Right cardiac atrium (tissue), 5 donors: ENCODE measurements around the gene OST4. TPM values are rescaled to one million over a fixed set of nuclear protein-coding genes. Genes with fewer than 3 reads are reported as not detected.
A peak's percentile ranks its signal among the peaks of the same experiment; 100 is the strongest.

Experiments
- ATAC-seq, 2 donors: fragments of 200-7000 bp; cut with Tn5 transposase; one replicate each; pipeline versions ENCODE4 v1.8.0 to v1.9.1; 2020; ENCODE audit warnings: moderate library complexity in 2 of 2, mild to moderate bottlenecking in 1 of 2
- DNase-seq, 3 donors: peaks; one replicate each; pipeline ENCODE4 v3.0.0-alpha.2; 2020
- H3K27ac ChIP-seq: one replicate; pipeline ENCODE4 v1.5.1; 2013; ENCODE audit warnings: mild to moderate bottlenecking, low read length, control low read depth, moderate library complexity
- H3K27me3 ChIP-seq: one replicate; pipeline ENCODE4 v1.6.1; 2013; ENCODE audit not compliant: control insufficient read depth, insufficient read depth
- H3K4me1 ChIP-seq: one replicate; pipeline ENCODE4 v1.6.1; 2013; ENCODE audit warnings: low read length; ENCODE audit not compliant: control insufficient read depth, insufficient read depth
- H3K4me3 ChIP-seq: one replicate; pipeline ENCODE4 v1.5.1; 2013; ENCODE audit warnings: low read length, control low read depth
- H3K9me3 ChIP-seq: one replicate; pipeline ENCODE4 v1.6.1; 2013; ENCODE audit warnings: low read length; ENCODE audit not compliant: control insufficient read depth
- WGBS: extraction: QIAGEN DNeasy Blood & Tissue Kit; methylation state at CpG from one replicate; pipeline ENCODE4 v1.1.7; 2013; 5-methylcytosine and 5-hydroxymethylcytosine counted together
- intact Hi-C, 4 donors: fragments of 100-400 bp; cut with DNase I; formaldehyde crosslinking; loops; one replicate each; pipeline versions ENCODE4 v1.11.0 to v1.14.0; 2022 to 2023
- polyA plus RNA-seq: library from polyadenylated mRNA; stranded (reverse); fragments of 200-250 nt; gene quantifications from one replicate; pipeline ENCODE4 v1.2.3, GENCODE V29; 2013
- total RNA-seq, 4 donors: library from RNA; stranded (reverse); fragmentation: NEBNext Ultra II Directional; extraction: Animal tissue kit (Norgen Biotek cat#: 25700); gene quantifications; one replicate each; pipeline ENCODE4 v1.2.1, GENCODE V29; 2021
- donor health status: healthy with polysubstance abuse.
- donor health status: DM: no; HTN: yes; CAD: no.
- donor health status: DM: no; HTN: no; CAD: no.
- donor health status: DM: no; HTN: yes; CAD: no; lungs with severe emphysema.
- donor health status: DM: yes; HTN: yes; CAD: no.

The OST4 gene
- total and polyA plus RNA-seq, 5 donors: 372 to 872 (median 484) TPM

DNA sequence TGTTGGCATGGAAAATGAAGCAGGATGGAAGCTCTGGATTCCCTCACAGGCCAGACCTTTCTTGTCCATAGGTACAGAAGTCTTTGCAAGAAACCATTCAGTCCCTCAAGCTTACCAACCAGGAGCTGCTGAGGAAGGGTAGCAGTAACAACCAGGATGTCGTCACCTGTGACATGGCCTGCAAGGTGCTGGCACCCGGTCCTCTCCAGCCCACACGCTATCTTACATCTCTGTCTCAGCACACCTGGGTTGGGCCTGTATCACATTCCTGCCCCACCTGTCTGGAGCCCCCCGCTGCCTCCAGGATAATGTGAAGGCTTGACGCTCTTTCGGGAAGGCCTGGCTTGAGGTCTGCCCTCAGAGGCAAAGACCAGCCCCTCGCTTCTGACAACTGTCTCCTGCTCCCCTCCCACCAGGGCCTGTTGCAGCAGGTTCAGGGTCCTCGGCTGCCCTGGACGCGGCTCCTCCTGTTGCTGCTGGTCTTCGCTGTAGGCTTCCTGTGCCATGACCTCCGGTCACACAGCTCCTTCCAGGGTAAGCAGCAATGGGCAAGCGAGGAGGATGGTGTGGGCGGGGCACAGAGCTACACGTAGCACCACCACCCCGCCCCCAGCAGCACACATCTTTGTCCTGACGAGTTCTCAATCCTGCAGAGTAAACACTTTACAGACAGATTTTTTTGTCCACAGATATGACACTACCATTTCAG is 32.7 kb downstream of the OST4 start:
- intact Hi-C loops: loop anchor here in 2 of 4 donors (10.0 kb wide), 1 partner anchor 46 kb away; the partner anchor contains the start of gene KHK (in 2 of the 2)
- no peak for DNase-seq
- no peak for ATAC-seq
- H3K4me3 ChIP-seq: no peak overlapping the region
- no peaks in the 10 kb centered on the region for H3K27me3 ChIP-seq
- H3K27ac ChIP-seq: no peak overlapping the region
- WGBS: 81% methylated on average over 17 of the region's 17 CpGs
- H3K4me1 ChIP-seq: no peaks in the 10 kb centered on the region
- no peaks in the 10 kb centered on the region for H3K9me3 ChIP-seq

DNA sequence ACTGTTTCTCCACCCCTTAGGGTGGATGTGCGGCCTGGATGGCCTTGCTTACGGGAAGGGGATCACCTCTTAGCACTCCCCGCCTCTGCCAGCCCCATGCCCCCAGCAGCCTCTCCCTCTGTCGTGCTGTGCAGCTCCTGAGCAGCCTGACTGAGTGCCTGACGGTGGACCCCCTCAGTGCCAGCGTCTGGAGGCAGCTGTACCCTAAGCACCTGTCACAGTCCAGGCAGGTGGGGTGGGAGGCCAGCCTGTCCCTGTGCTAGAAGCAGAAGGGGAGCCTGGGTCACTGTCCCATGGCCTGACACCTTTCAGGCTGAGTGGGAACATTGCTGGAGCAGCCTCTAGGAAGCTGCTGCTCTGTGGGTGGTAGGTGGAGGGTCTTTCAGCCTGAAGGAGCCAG is 33.4 kb downstream of the OST4 start:
- H3K27ac ChIP-seq: no peak overlapping the region
- H3K4me1 ChIP-seq: no peaks in the 10 kb centered on the region
- 88% methylated on average over 6 of the region's 6 CpGs for WGBS
- H3K9me3 ChIP-seq: no peaks in the 10 kb centered on the region
- DNase-seq: no peak
- intact Hi-C loops: loop anchor here in 2 of 4 donors (10.0 kb wide), 1 partner anchor 47 kb away; the partner anchor contains the start of gene KHK (in 2 of the 2)
- no peaks in the 10 kb centered on the region for H3K27me3 ChIP-seq
- ATAC-seq: no peak
- H3K4me3 ChIP-seq: no peak overlapping the region

DNA sequence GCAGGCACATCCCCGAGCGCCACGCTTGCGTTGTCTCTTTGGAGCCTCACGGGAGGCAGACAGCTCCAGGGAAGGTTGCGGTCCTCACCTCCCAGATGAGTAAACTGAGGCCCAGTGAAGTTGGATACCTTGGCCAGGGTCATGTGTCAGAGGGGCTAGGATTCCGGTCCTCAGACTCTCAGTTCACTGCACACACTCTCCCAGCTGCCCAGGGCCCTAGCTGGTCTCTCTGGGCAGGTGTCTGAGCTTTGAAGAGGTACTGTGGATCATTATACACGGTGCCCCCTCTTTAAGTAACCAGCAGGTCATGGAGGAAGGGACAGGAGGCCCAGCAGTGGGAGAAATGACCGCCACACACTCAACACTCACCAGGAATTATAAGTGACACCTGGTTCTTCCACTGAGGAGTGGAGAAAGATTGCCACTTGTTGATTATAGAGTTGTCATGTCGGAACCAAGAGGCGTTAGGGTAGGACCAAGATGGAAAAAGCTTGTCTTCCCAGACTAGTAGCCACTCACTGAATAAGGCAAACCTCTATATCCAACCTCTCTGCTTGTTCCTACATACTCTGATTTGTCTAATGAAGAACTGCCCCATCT is 38.1 kb downstream of the OST4 start:
- Histone ChIP-seq H3K9me3 (no peaks in the 10 kb centered on the region), H3K27me3 (no peaks in the 10 kb centered on the region), H3K4me3 (peak overlapping the region; percentile 79), H3K27ac (peak overlapping the region; percentile 55), H3K4me1 (no peaks in the 10 kb centered on the region)
- ATAC-seq (peak; percentile 2 to 4), DNase-seq (no peak)
- WGBS: 6% methylated on average over 11 of the region's 11 CpGs
- intact Hi-C loops: loop anchor here in 3 of 4 donors (5.0 to 10.0 kb wide), 2 partner anchors 51 to 54 kb away; partner anchors contain the start of gene KHK (in 3 of the 3)

DNA sequence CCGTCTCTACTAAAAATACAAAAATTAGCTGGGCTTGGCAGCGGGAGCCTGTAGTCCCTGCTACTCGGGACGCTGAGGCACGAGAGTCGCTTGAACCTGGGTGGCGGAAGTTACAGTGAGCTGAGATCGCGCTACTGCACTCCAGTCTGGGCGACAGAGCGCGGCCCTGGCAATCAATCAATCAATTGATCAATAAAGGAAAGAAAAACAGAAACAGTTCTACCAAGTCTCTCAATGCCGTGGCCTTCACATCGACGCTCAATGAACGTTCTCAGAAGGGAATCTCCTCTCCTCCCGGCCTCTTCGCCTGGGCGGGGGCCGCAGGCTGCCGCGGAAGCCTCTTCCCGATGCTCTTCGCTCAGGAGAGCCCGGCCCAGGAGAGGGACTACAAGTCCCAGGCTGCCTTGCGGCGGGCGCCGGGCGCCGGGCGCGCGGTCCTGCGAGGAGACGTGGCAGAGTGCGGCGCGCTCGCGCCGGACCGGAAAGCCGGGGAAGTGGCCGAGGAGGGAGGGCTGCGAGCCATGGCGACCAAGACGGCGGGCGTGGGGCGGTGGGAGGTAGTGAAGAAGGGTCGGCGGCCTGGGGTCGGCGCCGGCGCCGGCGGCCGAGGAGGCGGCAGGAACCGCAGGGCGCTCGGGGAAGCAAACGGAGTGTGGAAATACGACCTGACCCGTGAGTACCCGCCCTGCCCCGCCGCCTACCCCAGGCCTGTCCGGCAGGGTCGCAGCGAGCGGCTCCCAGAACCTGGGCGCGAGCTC is 38.8 kb downstream of the OST4 start, which contains the start of gene TMEM214:
Gene TMEM214 (plus strand): TSS at position 471 of the 758 bp plus-strand sequence. CDS start 51 bp downstream, at position 522.
- intact Hi-C loops: loop anchor here in 3 of 4 donors (5.0 to 10.0 kb wide), 2 partner anchors 52 to 55 kb away; partner anchors contain the start of gene KHK (in 3 of the 3)
- Histone ChIP-seq H3K9me3 (no peaks in the 10 kb centered on the region), H3K4me3 (peak within 1 kb of the TSS; percentile 79), H3K4me1 (no peaks in the 10 kb centered on the region), H3K27ac (peak within 1 kb of the TSS; percentile 55), H3K27me3 (no peaks in the 10 kb centered on the region)
- under 1% methylated on average over 76 of the region's 76 CpGs for WGBS
- ATAC-seq: peak; percentile 98
- peak; percentile 93 to 97 (median 96) for DNase-seq

DNA sequence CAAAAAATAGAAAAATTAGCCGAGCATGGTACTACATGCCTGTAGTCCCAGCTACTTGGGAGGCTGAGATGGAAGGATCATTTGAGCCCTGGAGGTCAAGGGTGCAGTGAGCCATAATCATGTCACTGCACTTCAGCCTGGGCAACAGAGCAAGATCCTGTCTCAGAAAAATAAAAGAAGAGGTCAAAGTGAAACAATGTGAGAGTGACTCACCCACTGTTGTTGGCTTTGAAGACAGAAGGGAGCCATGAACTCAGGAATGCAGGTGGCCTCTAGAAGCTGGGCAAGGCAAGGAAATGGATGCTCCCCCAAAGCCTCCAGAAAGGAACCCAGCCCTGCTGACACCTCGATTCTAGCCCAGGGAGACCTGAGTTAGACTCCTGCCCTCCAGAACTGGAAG is 42.4 kb downstream of the OST4 start:
- ATAC-seq (no peak), DNase-seq (no peak)
- Histone ChIP-seq H3K4me3 (no peak overlapping the region), H3K27me3 (no peaks in the 10 kb centered on the region), H3K4me1 (no peaks in the 10 kb centered on the region), H3K27ac (no peak overlapping the region), H3K9me3 (no peaks in the 10 kb centered on the region)
- WGBS: 87% methylated on average over 2 of the region's 2 CpGs
- intact Hi-C loops: no loop called here

DNA sequence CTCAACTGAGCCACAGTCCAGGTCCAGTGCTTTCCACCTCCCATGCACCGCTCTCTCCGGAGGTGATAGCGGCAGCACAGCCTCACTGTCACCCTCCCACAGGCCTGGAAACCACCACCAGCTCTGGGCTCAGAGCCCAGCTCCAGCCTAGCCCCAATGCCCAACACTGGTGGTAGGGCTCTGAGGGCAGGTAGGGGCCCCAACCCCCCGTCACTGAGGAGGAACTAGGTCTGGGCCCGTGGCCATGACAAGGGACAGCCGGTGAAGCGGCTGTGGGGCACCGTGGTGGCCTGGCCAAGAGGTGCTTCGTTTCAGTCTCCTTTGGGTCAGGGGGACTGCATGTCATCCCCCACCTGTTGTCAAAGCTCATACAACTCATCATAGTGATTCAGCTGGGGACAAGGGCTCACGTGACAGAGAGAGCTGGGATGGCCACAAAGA is 44.2 kb downstream of the OST4 start:
- DNase-seq: no peak
- no peak for ATAC-seq
- intact Hi-C loops: no loop called here
- 87% methylated on average over 10 of the region's 10 CpGs for WGBS
- Histone ChIP-seq H3K27me3 (no peaks in the 10 kb centered on the region), H3K9me3 (no peaks in the 10 kb centered on the region), H3K27ac (no peak overlapping the region), H3K4me3 (no peak overlapping the region), H3K4me1 (no peaks in the 10 kb centered on the region)

DNA sequence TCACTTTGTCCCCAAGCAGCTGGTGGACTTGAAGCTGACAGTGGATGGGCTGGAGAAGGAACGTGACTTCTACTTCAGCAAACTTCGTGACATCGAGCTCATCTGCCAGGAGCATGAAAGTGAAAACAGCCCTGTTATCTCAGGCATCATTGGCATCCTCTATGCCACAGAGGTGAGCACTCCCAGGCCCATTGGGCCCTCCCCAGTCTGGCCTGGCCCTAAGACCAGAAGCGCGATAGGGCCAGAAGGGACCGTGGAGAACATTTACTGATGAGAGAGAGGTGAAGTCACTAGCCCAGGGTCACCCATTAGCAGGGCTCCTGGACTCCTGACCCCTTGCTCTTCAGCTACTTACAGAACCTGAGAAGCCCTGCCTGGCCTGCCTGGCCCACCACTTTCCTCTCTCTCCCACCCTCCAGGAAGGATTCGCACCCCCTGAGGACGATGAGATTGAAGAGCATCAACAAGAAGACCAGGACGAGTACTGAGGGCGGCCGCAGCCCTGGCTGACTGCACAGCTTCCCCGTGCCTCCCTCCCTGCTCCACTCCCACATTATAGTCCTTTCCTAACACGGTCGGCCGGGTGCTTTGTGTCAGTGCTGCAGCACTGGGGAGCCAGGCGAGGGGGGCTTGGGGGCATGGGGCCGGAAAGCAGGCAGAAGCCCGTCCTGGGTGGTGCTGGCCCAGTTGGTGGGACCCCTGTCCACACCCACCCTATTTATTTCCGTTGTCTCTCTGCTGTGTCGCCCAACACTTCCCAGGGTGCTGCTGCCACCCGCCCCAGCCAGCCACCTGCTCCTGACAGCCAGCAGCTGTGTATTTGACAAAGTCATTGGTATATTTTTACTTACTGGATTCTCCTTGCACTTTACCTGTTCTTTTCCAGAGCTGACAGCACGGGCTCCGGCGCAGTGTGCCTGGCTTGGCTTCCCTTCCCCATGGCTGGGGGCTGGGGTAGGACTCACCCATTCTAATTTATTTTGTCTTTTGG is 45.3 kb downstream of the OST4 start:
- Histone ChIP-seq H3K27me3 (no peaks in the 10 kb centered on the region), H3K9me3 (no peaks in the 10 kb centered on the region), H3K27ac (no peak overlapping the region), H3K4me3 (no peak overlapping the region), H3K4me1 (no peaks in the 10 kb centered on the region)
- 87% methylated on average over 24 of the region's 24 CpGs for WGBS
- intact Hi-C loops: no loop called here
- DNase-seq: no peak
- ATAC-seq: no peak

DNA sequence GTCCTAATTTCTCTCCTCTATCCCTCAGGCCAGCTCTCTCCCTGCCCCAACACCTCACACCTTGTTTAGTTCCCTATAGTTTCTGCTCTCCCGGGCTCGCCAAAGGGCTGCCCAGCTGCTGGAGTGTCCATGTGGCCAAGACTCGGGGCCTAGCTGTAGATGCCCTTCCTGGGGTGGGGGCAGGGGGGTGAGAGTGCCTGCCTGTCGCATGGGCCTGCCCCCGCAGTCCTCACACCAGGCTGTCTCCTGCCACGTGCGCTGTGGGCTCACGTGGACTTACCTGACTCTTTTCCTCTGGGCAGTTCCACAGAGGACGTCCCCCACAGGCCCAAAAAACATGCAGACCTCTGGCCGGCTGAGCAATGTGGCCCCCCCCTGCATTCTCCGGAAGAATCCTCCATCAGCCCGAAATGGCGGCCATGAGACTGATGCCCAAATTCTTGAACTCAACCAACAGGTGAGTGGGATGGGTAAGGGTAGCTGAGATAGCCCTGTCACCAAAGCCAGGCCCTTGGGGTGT is 46.1 kb downstream of the OST4 start:
- ATAC-seq: no peak
- no peak overlapping the region for H3K4me3 ChIP-seq
- no peaks in the 10 kb centered on the region for H3K4me1 ChIP-seq
- no peaks in the 10 kb centered on the region for H3K9me3 ChIP-seq
- WGBS: 94% methylated on average over 13 of the region's 13 CpGs
- no peaks in the 10 kb centered on the region for H3K27me3 ChIP-seq
- intact Hi-C loops: no loop called here
- no peak for DNase-seq
- H3K27ac ChIP-seq: no peak overlapping the region

DNA sequence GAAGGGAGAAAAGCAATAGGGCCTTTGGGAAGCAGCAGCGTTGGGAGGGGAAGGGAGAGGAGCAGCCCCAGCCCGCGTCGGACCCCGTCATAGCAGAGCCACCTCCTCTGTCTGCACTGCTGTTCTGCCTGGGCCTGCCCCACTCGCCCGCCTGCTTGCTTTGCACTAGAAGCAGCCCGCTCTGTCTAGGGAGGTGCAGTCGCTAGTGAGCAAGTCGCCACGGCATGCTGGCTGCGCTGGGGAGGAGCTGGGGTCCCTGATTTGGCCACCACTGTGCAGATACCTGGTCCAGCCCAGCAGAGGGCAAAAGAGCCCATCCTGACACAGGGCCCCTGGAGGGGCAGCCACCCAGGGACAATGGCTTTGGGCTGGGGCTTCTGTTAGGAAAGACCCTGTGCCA is 46.6 kb downstream of the OST4 start:
- H3K27ac ChIP-seq: no peak overlapping the region
- 91% methylated on average over 12 of the region's 12 CpGs for WGBS
- intact Hi-C loops: no loop called here

DNA sequence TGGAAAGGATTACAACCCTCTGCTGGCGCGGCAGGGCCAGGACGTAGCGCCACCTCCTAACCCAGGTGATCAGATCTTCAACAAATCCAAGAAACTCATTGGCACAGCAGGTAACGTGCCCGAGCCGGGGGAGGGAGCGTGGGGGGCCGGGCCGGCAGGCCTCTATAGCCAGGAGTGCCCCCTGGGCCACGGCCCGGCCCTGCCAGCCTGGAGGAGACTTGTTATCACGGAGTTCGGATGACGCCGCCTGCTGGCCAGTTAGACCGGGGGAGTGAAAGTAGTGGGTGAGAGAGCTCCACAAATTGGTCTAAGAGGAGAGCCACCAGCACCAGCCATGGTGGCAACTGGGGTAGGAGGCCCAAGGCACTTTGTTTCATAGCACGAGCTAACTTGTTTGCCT is 47.3 kb downstream of the OST4 start:
- Histone ChIP-seq H3K4me1 (peaks cover 5% of the 10 kb centered on the region), H3K9me3 (no peaks in the 10 kb centered on the region), H3K27me3 (no peaks in the 10 kb centered on the region), H3K4me3 (no peak overlapping the region), H3K27ac (no peak overlapping the region)
- WGBS: 82% methylated on average over 18 of the region's 18 CpGs
- intact Hi-C loops: no loop called here
- ATAC-seq (no peak), DNase-seq (no peak)

More for the DNA sequence above, 46.6 kb downstream of the OST4 start:
- ATAC-seq (no peak), DNase-seq (no peak)
- H3K9me3 ChIP-seq: no peaks in the 10 kb centered on the region
- no peaks in the 10 kb centered on the region for H3K27me3 ChIP-seq
- peaks cover 3% of the 10 kb centered on the region for H3K4me1 ChIP-seq
- no peak overlapping the region for H3K4me3 ChIP-seq
